Left lung (tissue), 10 donors: ENCODE data around the gene SYT1. TPM values are rescaled to one million over a fixed set of nuclear protein-coding genes. Genes with fewer than 3 reads are reported as not detected.

Source experiments
- ATAC-seq: fragments of 200-7000 bp; cut with Tn5 transposase; one replicate; pipeline ENCODE4 v1.9.1; 2020; ENCODE audit warnings: moderate library complexity
- DNase-seq, 4 donors: peaks; one replicate each; pipeline ENCODE4 v3.0.0-alpha.2; 2013 to 2020
- H3K27ac ChIP-seq, 2 donors: fragments of 200-600 bp; sonication (generic) in 1 of 2; one replicate each; pipeline versions ENCODE4 v1.5.0 to v1.8.0; 2020 to 2021
- H3K27me3 ChIP-seq, 2 donors: fragments of 200-600 bp; sonication (generic) in 1 of 2; one replicate each; pipeline versions ENCODE4 v1.5.0 to v1.8.0; 2020 to 2021
- H3K36me3 ChIP-seq, 2 donors: fragments of 200-600 bp; sonication (generic) in 1 of 2; one replicate each; pipeline versions ENCODE4 v1.5.0 to v1.8.0; 2020 to 2021
- H3K4me1 ChIP-seq, 2 donors: fragments of 200-600 bp; one replicate each; pipeline ENCODE4 v1.8.0; 2021
- H3K4me3 ChIP-seq, 2 donors: fragments of 200-600 bp; sonication (generic) in 1 of 2; one replicate each; pipeline versions ENCODE4 v1.5.0 to v1.8.0; 2020 to 2021; ENCODE audit warnings: mild to moderate bottlenecking in 1 of 2
- H3K9me3 ChIP-seq, 2 donors: fragments of 200-600 bp; sonication (generic) in 1 of 2; one replicate each; pipeline versions ENCODE4 v1.5.0 to v1.8.0; 2020 to 2021
- intact Hi-C, 2 donors: fragments of 100-400 bp; cut with DNase I; formaldehyde crosslinking; loops; one replicate each; pipeline versions ENCODE4 v1.11.2 to v1.14.2; 2022
- polyA plus RNA-seq, 6 donors: library from polyadenylated mRNA; unstranded; fragments of 120-200 nt; gene quantifications; one replicate each; pipeline ENCODE4 v1.2.1, GENCODE V29; 2013; ENCODE audit not compliant: insufficient read length in 6 of 6
- total RNA-seq, 2 donors: library from RNA; stranded (reverse); fragmentation: NEBNext Ultra II Directional; extraction: Animal tissue kit (Norgen Biotek cat#: 25700); gene quantifications; one replicate each; pipeline ENCODE4 v1.2.1, GENCODE V29; 2021
- TF ChIP-seq, protein P1 (sequence below), 2 donors: fragments of 200-600 bp; sonication (generic) in 1 of 2; IDR thresholded peaks; one replicate each; pipeline versions ENCODE4 v1.5.0 to v1.8.0; 2021; ENCODE audit warnings: antibody characterized with exemption in 2 of 2
- donor health status: DM: no; HTN: yes; CAD: no.
- donor health status: DM: no; HTN: no; CAD: no.

The SYT1 gene
- total and polyA plus RNA-seq, 8 donors: 1.5 to 6.9 (median 4.8) TPM

GRCh38 chr12:79296871-79297270, 432.3 kb downstream of the SYT1 start:
- intact Hi-C loops: no loop called here
- no peak overlapping the region for H3K27ac ChIP-seq
- H3K9me3 ChIP-seq: no peaks in the 10 kb centered on the region
- no peaks in the 10 kb centered on the region for H3K36me3 ChIP-seq
- no peak for ATAC-seq
- H3K4me1 ChIP-seq: no peaks in the 10 kb centered on the region
- no peak for DNase-seq
- no peak overlapping the region for H3K4me3 ChIP-seq
- no peaks in the 10 kb centered on the region for H3K27me3 ChIP-seq
- TF ChIP-seq, protein P1, sequence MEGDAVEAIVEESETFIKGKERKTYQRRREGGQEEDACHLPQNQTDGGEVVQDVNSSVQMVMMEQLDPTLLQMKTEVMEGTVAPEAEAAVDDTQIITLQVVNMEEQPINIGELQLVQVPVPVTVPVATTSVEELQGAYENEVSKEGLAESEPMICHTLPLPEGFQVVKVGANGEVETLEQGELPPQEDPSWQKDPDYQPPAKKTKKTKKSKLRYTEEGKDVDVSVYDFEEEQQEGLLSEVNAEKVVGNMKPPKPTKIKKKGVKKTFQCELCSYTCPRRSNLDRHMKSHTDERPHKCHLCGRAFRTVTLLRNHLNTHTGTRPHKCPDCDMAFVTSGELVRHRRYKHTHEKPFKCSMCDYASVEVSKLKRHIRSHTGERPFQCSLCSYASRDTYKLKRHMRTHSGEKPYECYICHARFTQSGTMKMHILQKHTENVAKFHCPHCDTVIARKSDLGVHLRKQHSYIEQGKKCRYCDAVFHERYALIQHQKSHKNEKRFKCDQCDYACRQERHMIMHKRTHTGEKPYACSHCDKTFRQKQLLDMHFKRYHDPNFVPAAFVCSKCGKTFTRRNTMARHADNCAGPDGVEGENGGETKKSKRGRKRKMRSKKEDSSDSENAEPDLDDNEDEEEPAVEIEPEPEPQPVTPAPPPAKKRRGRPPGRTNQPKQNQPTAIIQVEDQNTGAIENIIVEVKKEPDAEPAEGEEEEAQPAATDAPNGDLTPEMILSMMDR (IDR thresholded peaks at IDR 0.05): no peak

GRCh38 chr12:79298506-79298905, 433.9 kb downstream of the SYT1 start:
- DNase-seq (no peak), ATAC-seq (no peak)
- H3K9me3 ChIP-seq: no peaks in the 10 kb centered on the region
- intact Hi-C loops: no loop called here
- no peaks in the 10 kb centered on the region for H3K27me3 ChIP-seq
- H3K27ac ChIP-seq: no peak overlapping the region
- H3K4me1 ChIP-seq: no peaks in the 10 kb centered on the region
- TF ChIP-seq, protein P1 (IDR thresholded peaks at IDR 0.05): no peak
- H3K4me3 ChIP-seq: no peak overlapping the region
- H3K36me3 ChIP-seq: no peaks in the 10 kb centered on the region

GRCh38 chr12:79299447-79300198, 435.0 kb downstream of the SYT1 start:
- no peak overlapping the region for H3K4me3 ChIP-seq
- intact Hi-C loops: no loop called here
- TF ChIP-seq, protein P1 (IDR thresholded peaks at IDR 0.05): no peak
- H3K4me1 ChIP-seq: no peaks in the 10 kb centered on the region
- no peaks in the 10 kb centered on the region for H3K36me3 ChIP-seq
- no peak overlapping the region for H3K27ac ChIP-seq
- DNase-seq (no peak), ATAC-seq (no peak)
- no peaks in the 10 kb centered on the region for H3K9me3 ChIP-seq
- no peaks in the 10 kb centered on the region for H3K27me3 ChIP-seq

DNA sequence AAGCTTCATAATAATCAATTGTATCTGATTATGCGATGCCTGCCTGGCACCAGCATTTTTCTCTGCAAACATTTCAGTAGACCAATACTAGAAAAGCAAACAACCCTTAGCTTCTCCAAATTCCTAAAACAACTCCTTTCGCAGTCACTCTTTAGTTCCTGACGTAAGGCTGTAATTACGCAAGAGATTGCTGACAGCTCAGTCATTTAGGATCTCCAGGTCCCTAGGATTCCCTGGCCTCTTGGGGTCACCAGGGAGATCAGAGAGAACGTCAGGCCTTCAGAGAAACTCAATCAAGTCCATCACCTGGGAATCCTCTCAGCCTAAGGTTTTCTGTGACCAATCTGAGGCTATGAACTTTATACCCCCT, 435.6 kb downstream of the SYT1 start:
- Histone ChIP-seq H3K27me3 (no peaks in the 10 kb centered on the region), H3K27ac (no peak overlapping the region), H3K4me3 (no peak overlapping the region), H3K36me3 (no peaks in the 10 kb centered on the region), H3K4me1 (no peaks in the 10 kb centered on the region), H3K9me3 (no peaks in the 10 kb centered on the region)
- TF ChIP-seq, protein P1 (IDR thresholded peaks at IDR 0.05): no peak
- intact Hi-C loops: no loop called here
- DNase-seq: peak in 1 of 4 donors; percentile 16
- ATAC-seq: peak; percentile 49

DNA sequence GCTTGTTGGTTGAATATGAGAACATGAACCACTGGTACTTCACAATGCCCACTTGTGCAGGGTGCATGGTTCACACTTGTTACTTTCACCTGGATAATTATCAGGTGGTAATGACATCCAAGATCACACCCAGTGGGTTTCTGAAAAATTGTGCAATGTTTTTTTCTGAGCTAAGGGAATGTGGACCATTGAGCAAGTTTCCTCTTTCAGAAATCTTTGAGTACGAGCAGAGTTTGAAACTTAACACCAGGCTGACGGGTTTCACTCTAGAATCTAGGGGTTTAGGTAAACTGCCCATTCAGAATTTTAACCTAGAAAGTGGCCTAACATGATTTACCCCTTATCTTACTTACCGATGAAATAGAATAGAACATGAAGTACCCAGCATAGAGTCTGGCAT, 436.6 kb downstream of the SYT1 start:
- TF ChIP-seq, protein P1 (IDR thresholded peaks at IDR 0.05): no peak
- intact Hi-C loops: no loop called here
- H3K4me1 ChIP-seq: no peaks in the 10 kb centered on the region
- no peaks in the 10 kb centered on the region for H3K9me3 ChIP-seq
- H3K27ac ChIP-seq: no peak overlapping the region
- DNase-seq (no peak), ATAC-seq (no peak)
- no peaks in the 10 kb centered on the region for H3K27me3 ChIP-seq
- no peaks in the 10 kb centered on the region for H3K36me3 ChIP-seq
- H3K4me3 ChIP-seq: no peak overlapping the region
